ENCODE results near the gene PLPP1.

The PLPP1 gene

DNA sequence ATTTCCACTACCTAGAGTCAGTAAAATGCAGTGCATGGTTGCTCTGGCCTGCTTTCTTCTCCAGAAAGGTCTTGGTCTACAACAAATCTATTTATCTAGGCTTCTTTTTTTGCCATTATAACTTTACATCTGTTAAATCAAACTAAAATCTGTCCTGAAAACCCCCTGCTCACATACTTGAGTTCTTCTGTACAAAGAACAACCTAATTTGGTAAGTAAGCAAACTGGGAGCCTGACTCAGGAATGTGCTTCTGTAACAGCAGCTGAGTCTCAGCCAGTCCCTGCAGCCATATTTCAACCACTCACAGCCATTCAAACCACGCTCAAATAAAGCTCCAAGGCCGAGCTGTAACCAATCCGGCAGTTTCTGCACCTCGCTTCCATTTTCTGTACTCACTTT lies 95.8 kb downstream of the PLPP1 start:
- DNase-seq (ENCODE audit: low read depth, low spot score), result no peak
- H3K4me1 ChIP-seq (ENCODE audit: control insufficient read depth, insufficient read depth, low read length), result peaks cover 3% of the 10 kb centered on the region
- H3K27me3 ChIP-seq (ENCODE audit: control insufficient read depth, insufficient read depth, low read length), result no peaks in the 10 kb centered on the region
- H3K36me3 ChIP-seq (ENCODE audit: control insufficient read depth, insufficient read depth, low read length), result peaks cover 5% of the 10 kb centered on the region; the same call in 1 of the 2 replicates
- H3K4me3 ChIP-seq (ENCODE audit: low read length), result no peak overlapping the region
- no CpG with 5 or more reads among the region's 4 CpGs for WGBS (ENCODE audit: insufficient coverage, insufficient read length)
- no peaks in the 10 kb centered on the region for H3K9me3 ChIP-seq (ENCODE audit: control insufficient read depth, insufficient read depth, low read length)
- no peak overlapping the region for H3K27ac ChIP-seq (ENCODE audit: low read length)

DNA sequence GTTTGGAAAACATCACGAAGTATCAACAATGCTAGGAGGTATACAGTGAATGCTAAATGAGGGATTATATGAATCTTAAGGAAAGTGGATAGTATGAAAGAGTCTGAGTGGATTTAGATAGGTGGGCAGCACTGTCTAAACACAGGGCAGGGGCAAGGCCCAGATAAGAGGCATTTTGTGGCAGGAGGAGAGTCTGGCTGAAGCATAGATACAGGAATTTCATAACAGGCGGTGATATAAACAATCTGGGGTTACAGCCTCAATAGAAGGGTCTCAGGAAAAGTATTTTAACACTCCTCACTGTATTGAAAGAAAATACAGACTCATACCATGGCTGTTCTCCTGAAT lies 96.9 kb downstream of the PLPP1 start:
- Histone ChIP-seq H3K9me3 (ENCODE audit: control insufficient read depth, insufficient read depth, low read length) (no peaks in the 10 kb centered on the region), H3K4me1 (ENCODE audit: control insufficient read depth, insufficient read depth, low read length) (peaks cover 3% of the 10 kb centered on the region), H3K36me3 (ENCODE audit: control insufficient read depth, insufficient read depth, low read length) (peaks cover 5% of the 10 kb centered on the region; the same call in 1 of the 2 replicates), H3K4me3 (ENCODE audit: low read length) (no peak overlapping the region), H3K27ac (ENCODE audit: low read length) (no peak overlapping the region), H3K27me3 (ENCODE audit: control insufficient read depth, insufficient read depth, low read length) (no peaks in the 10 kb centered on the region)
- WGBS (ENCODE audit: insufficient coverage, insufficient read length), result no CpG with 5 or more reads among the region's 2 CpGs
- no peak for DNase-seq (ENCODE audit: low read depth, low spot score)

DNA sequence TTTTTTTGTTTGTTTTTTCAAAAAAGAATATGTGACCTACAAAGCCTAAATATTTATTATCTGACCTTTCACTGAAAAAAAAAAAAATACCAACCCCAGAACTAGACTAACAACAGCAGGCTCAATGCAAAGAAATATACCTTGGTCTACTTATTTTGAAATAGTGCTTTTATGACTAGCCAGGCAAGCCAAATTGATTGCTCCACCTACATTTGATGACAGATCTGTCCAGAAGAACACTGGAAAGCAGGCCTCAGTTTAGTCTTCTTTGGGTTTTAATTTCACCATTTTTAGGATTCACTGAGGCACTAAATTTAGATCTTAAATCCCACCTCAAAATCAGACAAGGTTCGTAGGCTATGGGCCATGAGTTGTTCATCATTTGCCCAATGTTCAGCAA lies 97.3 kb downstream of the PLPP1 start:
- Histone ChIP-seq H3K27ac (ENCODE audit: low read length) (no peak overlapping the region), H3K9me3 (ENCODE audit: control insufficient read depth, insufficient read depth, low read length) (no peaks in the 10 kb centered on the region), H3K4me3 (ENCODE audit: low read length) (no peak overlapping the region), H3K4me1 (ENCODE audit: control insufficient read depth, insufficient read depth, low read length) (peaks cover 3% of the 10 kb centered on the region), H3K27me3 (ENCODE audit: control insufficient read depth, insufficient read depth, low read length) (no peaks in the 10 kb centered on the region), H3K36me3 (ENCODE audit: control insufficient read depth, insufficient read depth, low read length) (peaks cover 5% of the 10 kb centered on the region; the same call in 1 of the 2 replicates)
- no peak for DNase-seq (ENCODE audit: low read depth, low spot score)
- no CpG with 5 or more reads among the region's 1 CpG for whole genome bisulfite sequencing (ENCODE audit: insufficient coverage, insufficient read length)

DNA sequence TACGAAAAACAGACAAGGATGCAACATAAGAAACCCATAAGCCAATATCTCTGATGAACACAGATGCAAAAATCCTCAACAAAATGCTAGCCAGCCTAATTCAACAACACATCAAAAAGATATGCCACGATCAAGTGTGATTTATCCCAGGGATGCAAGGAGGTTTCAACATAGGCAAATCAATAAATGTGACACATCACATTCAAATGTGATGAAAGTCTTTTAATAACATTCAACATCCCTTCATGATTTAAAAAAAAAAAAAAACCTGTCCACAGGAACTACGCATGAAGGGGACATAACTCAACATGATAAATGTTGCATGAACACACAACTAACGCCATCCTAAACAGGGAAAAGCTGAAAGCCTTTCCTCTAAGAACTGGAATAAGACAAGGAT lies 102.2 kb downstream of the PLPP1 start:
- no peak for DNase-seq (ENCODE audit: low read depth, low spot score)
- Histone ChIP-seq H3K4me1 (ENCODE audit: control insufficient read depth, insufficient read depth, low read length) (no peaks in the 10 kb centered on the region), H3K27me3 (ENCODE audit: control insufficient read depth, insufficient read depth, low read length) (no peaks in the 10 kb centered on the region), H3K36me3 (ENCODE audit: control insufficient read depth, insufficient read depth, low read length) (peaks cover 3% of the 10 kb centered on the region; the same call in 1 of the 2 replicates), H3K27ac (ENCODE audit: low read length) (no peak overlapping the region), H3K4me3 (ENCODE audit: low read length) (no peak overlapping the region), H3K9me3 (ENCODE audit: control insufficient read depth, insufficient read depth, low read length) (no peaks in the 10 kb centered on the region)
- no CpG with 5 or more reads among the region's 4 CpGs for WGBS (ENCODE audit: insufficient coverage, insufficient read length)

DNA sequence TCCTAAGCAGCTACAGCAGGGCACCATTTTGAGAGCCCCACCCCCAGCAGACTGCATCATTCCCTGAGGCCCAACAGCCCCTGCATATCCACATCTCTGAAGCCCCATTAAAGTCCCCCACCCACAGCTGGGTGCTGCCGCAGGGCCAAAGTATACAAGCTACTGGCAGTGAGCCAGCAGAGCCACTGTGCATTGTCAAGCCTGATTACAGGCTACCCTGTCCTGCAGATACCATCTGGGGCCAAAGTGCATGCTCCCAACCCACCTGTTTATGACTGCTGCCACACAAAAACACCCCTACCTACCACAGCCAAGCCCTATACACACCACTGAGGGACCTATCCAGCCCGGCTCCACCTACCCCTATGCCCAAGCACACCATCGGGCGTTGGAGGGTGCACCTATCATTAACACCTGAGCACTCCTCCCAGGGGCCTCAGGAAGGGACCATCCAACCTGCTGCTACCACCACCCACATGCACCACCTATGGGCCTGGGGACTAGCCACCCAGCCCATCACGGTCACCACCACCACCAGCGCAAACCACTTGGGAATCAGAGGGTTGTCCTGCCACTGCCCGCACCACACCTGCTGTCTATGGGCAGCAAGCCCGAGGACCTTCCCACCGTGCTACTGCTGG lies 105.0 kb downstream of the PLPP1 start:
- Histone ChIP-seq H3K27me3 (ENCODE audit: control insufficient read depth, insufficient read depth, low read length) (no peaks in the 10 kb centered on the region), H3K4me1 (ENCODE audit: control insufficient read depth, insufficient read depth, low read length) (no peaks in the 10 kb centered on the region), H3K4me3 (ENCODE audit: low read length) (no peak overlapping the region), H3K9me3 (ENCODE audit: control insufficient read depth, insufficient read depth, low read length) (no peaks in the 10 kb centered on the region), H3K27ac (ENCODE audit: low read length) (no peak overlapping the region), H3K36me3 (ENCODE audit: control insufficient read depth, insufficient read depth, low read length) (no peaks in the 10 kb centered on the region; the same call in 1 of the 2 replicates)
- no CpG with 5 or more reads among the region's 9 CpGs for WGBS (ENCODE audit: insufficient coverage, insufficient read length)
- no peak for DNase-seq (ENCODE audit: low read depth, low spot score)

DNA sequence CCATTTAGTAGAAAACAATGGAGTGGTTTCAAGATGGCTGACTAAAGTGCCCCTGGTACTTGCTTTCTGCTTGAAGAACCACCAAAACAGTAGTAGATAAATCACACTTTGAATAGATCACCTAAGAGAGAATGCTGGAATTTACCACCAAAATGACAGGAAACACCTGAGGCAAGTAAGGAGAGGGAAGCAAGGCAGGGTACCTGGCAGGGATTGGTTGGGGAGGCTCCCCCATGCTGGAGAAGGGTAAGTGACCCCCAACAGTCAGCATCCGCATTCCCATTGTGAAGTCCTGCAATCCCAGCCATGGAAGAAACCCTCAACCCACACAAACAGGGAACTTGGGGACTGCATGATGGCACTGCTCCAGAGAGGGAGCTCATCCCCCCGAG lies 105.5 kb downstream of the PLPP1 start:
- Histone ChIP-seq H3K9me3 (ENCODE audit: control insufficient read depth, insufficient read depth, low read length) (no peaks in the 10 kb centered on the region), H3K27ac (ENCODE audit: low read length) (no peak overlapping the region), H3K4me1 (ENCODE audit: control insufficient read depth, insufficient read depth, low read length) (no peaks in the 10 kb centered on the region), H3K27me3 (ENCODE audit: control insufficient read depth, insufficient read depth, low read length) (no peaks in the 10 kb centered on the region), H3K4me3 (ENCODE audit: low read length) (no peak overlapping the region), H3K36me3 (ENCODE audit: control insufficient read depth, insufficient read depth, low read length) (no peaks in the 10 kb centered on the region; the same call in 1 of the 2 replicates)
- no peak for DNase-seq (ENCODE audit: low read depth, low spot score)
- no CpG with 5 or more reads among the region's 2 CpGs for WGBS (ENCODE audit: insufficient coverage, insufficient read length)

DNA sequence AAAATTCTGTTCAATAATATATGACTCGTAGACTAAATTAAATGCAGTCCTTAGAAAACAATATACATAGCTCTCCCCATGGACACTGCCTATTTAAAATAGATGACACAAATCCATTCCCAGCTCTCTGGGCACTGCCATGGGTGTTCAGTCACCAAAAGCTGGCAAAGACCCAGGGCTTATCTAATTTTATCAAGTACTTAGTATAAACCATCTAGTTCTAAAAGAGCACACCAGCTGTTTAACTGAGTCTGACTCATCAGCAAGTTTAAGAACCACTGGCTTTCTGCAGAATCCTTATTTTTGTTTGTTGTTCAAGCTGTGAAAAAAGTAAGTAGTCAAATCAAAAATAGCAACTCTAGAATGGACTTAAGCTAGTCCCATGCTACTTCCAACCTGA lies 107.6 kb downstream of the PLPP1 start:
- Histone ChIP-seq H3K4me1 (ENCODE audit: control insufficient read depth, insufficient read depth, low read length) (no peaks in the 10 kb centered on the region), H3K4me3 (ENCODE audit: low read length) (no peak overlapping the region), H3K36me3 (ENCODE audit: control insufficient read depth, insufficient read depth, low read length) (peaks cover 3% of the 10 kb centered on the region; the same call in 1 of the 2 replicates), H3K27me3 (ENCODE audit: control insufficient read depth, insufficient read depth, low read length) (no peaks in the 10 kb centered on the region), H3K9me3 (ENCODE audit: control insufficient read depth, insufficient read depth, low read length) (no peaks in the 10 kb centered on the region), H3K27ac (ENCODE audit: low read length) (no peak overlapping the region)
- 100% methylated on average over 1 of the region's 1 CpG for WGBS (ENCODE audit: insufficient coverage, insufficient read length)
- no peak for DNase-seq (ENCODE audit: low read depth, low spot score)

DNA sequence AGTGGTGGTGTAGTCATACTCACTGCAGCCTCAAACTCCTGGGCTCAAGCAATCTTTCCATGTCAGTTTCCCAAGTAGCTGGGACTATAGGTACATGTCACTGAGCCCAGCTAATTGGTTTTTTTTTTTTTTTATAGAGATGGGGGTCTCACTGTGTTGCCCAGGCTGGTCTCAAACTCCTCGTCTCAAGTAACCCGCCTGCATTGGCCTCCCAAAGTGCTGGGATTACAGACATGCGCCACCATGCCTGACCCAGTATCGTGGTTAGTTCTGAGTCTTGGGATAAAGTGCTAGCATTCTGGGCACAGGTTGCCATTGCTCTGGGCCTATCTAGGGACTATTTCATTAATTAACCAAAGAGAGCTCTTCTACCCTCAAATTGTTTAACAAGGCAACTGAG lies 108.3 kb downstream of the PLPP1 start:
- Histone ChIP-seq H3K4me3 (ENCODE audit: low read length) (no peak overlapping the region), H3K27me3 (ENCODE audit: control insufficient read depth, insufficient read depth, low read length) (no peaks in the 10 kb centered on the region), H3K27ac (ENCODE audit: low read length) (no peak overlapping the region), H3K36me3 (ENCODE audit: control insufficient read depth, insufficient read depth, low read length) (peaks cover 3% of the 10 kb centered on the region; the same call in 1 of the 2 replicates), H3K9me3 (ENCODE audit: control insufficient read depth, insufficient read depth, low read length) (no peaks in the 10 kb centered on the region), H3K4me1 (ENCODE audit: control insufficient read depth, insufficient read depth, low read length) (no peaks in the 10 kb centered on the region)
- DNase-seq (ENCODE audit: low read depth, low spot score), result no peak
- no CpG with 5 or more reads among the region's 4 CpGs for WGBS (ENCODE audit: insufficient coverage, insufficient read length)

DNA sequence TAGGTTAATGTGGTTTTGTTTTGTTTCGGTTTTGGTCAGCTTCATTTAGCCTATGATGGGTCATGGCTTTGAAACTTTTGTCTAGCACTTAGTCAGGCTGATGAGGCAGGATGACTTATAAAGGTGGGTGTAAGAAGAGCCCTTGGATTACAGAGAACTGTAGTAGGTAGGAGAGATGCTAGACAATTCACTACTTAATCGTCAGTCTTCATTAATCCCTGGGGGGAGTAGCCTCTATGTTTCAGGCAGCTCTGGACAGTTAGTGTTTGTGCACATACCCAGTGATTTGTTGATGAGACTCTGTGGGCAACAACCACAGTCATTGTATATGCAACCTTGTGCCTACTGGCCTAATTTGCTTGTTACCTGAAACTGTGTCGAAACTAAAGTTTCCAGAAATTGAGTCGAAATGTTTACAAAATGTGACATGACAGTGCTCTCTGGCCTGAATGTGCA lies 113.7 kb downstream of the PLPP1 start:
- H3K27me3 ChIP-seq (ENCODE audit: control insufficient read depth, insufficient read depth, low read length), result no peaks in the 10 kb centered on the region
- WGBS (ENCODE audit: insufficient coverage, insufficient read length), result no CpG with 5 or more reads among the region's 4 CpGs
- H3K4me1 ChIP-seq (ENCODE audit: control insufficient read depth, insufficient read depth, low read length), result 0 out of 2 replicates have a peak, but pooled peaks cover 1% of the 10 kb centered on the region
- H3K27ac ChIP-seq (ENCODE audit: low read length), result no peak overlapping the region
- no peak overlapping the region for H3K4me3 ChIP-seq (ENCODE audit: low read length)
- no peak for DNase-seq (ENCODE audit: low read depth, low spot score)
- H3K9me3 ChIP-seq (ENCODE audit: control insufficient read depth, insufficient read depth, low read length), result no peaks in the 10 kb centered on the region
- peaks cover 5% of the 10 kb centered on the region; the same call in 1 of the 2 replicates for H3K36me3 ChIP-seq (ENCODE audit: control insufficient read depth, insufficient read depth, low read length)

DNA sequence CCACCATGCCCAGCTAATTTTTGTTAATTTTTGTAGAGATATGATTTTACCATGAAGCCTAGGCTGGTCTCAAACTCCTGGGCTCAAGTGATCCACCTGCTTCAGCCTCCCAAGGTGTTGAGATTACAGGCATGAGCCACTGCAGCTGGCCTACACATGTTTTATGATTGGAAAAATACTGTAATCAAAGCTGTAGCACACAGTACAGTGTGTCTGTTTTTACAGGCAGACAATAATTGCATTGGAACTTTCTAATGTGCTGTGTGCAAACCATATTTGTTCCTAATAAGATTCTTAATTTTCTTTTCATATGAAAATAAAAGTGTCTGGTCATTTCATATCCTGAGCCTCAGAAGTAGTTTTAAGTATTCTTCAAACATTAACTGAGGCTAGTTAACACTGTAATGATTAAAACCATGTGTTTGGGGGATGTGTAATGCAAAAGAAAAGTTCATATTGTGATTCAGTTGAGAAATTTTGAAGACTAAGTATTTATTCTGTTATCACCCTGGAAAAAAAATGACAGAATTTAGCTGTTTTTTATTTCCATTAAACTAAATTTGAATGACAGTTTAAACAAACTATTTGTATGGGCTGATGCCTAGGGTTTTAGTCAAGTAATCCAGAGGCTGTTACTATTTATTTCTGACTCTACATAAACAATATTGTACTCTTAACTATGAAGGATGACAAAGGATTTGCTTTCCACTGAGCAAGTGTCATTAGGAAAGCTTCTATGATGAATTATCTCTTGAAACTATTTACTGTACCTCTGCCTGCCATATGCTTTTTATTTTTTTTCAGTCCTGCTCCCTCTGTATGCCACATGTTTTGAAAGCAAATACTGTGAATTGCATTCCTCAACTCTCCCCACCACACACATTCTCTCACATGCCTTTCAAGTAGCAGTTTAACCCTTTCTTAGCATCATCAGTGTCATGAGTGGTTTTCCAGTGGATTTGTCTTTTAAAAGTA lies 115.5 kb downstream of the PLPP1 start:
- Histone ChIP-seq H3K27ac (ENCODE audit: low read length) (no peak overlapping the region), H3K4me1 (ENCODE audit: control insufficient read depth, insufficient read depth, low read length) (0 out of 2 replicates have a peak, but pooled peaks cover 1% of the 10 kb centered on the region), H3K4me3 (ENCODE audit: low read length) (no peak overlapping the region), H3K36me3 (ENCODE audit: control insufficient read depth, insufficient read depth, low read length) (peaks cover 5% of the 10 kb centered on the region; the same call in 1 of the 2 replicates), H3K27me3 (ENCODE audit: control insufficient read depth, insufficient read depth, low read length) (no peaks in the 10 kb centered on the region), H3K9me3 (ENCODE audit: control insufficient read depth, insufficient read depth, low read length) (no peaks in the 10 kb centered on the region)
- DNase-seq (ENCODE audit: low read depth, low spot score), result no peak

All from iPS DF 6.9 (cell line).